Measurements from ENCODE around the gene SEC61G. TPM values are rescaled to one million over a fixed set of nuclear protein-coding genes. Genes with fewer than 3 reads are reported as not detected.

SEC61G gene
- total RNA-seq, 1 experiment from 2014 or later = 246 TPM

DNA sequence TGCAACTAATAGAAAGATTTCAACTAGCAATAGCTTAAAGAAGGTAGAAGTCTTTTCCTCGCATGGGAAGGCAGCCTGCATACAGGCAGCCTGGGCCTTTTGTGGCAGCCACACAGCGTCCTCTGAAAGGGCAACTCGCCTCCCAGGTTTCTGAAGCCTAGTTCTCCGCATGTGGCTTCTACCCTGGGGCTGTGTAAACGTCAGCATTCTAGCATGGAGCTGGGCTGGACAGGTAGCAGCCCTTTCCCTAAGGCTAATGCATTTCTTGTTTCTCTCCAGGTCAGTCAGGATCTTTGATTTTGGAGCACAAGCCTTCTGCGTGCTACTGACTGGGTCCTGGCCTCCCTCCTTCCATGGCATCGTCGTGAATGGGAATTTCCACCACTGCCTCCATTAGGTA, 23.8 kb upstream of the SEC61G start:
- no peak overlapping the region for H3K27ac Mint-ChIP-seq (ENCODE audit: low read depth, unreplicated experiment)
- CTCF ChIA-PET = interaction anchor here (0.6 to 7.9 kb wide), 4 partner anchors 9 to 472 kb away, joined by 3 to 41 read pairs (median 12); no protein-coding TSS in a partner anchor
- TF ChIP-seq, protein P1, sequence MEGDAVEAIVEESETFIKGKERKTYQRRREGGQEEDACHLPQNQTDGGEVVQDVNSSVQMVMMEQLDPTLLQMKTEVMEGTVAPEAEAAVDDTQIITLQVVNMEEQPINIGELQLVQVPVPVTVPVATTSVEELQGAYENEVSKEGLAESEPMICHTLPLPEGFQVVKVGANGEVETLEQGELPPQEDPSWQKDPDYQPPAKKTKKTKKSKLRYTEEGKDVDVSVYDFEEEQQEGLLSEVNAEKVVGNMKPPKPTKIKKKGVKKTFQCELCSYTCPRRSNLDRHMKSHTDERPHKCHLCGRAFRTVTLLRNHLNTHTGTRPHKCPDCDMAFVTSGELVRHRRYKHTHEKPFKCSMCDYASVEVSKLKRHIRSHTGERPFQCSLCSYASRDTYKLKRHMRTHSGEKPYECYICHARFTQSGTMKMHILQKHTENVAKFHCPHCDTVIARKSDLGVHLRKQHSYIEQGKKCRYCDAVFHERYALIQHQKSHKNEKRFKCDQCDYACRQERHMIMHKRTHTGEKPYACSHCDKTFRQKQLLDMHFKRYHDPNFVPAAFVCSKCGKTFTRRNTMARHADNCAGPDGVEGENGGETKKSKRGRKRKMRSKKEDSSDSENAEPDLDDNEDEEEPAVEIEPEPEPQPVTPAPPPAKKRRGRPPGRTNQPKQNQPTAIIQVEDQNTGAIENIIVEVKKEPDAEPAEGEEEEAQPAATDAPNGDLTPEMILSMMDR (IDR thresholded peaks at IDR 0.05; ENCODE audit: unreplicated experiment) = no peak
- POLR2A ChIA-PET = no interaction called here
- no TSS peak for BruUV-seq (replicated peaks)
- no peaks in the 10 kb centered on the region for H3K27me3 Mint-ChIP-seq (ENCODE audit: insufficient read depth, unreplicated experiment)
- no peak for DNase-seq (ENCODE audit: unreplicated experiment)
- no peak overlapping the region for H3K4me3 Mint-ChIP-seq (ENCODE audit: unreplicated experiment)
- H3K36me3 Mint-ChIP-seq (ENCODE audit: insufficient read depth, unreplicated experiment) = peaks cover 6% of the 10 kb centered on the region
- H3K9me3 Mint-ChIP-seq (ENCODE audit: unreplicated experiment) = no peaks in the 10 kb centered on the region
- no peaks in the 10 kb centered on the region for H3K4me1 Mint-ChIP-seq (ENCODE audit: insufficient read depth, unreplicated experiment)
- intact Hi-C loops (cut with micrococcal nuclease) = no loop called here

GRCh38 chr7:54782314-54782713, 23.3 kb upstream of the SEC61G start:
- no peak overlapping the region for H3K4me3 Mint-ChIP-seq (ENCODE audit: unreplicated experiment)
- H3K9me3 Mint-ChIP-seq (ENCODE audit: unreplicated experiment) = peaks cover 3% of the 10 kb centered on the region
- TF ChIP-seq, protein P1 (IDR thresholded peaks at IDR 0.05; ENCODE audit: unreplicated experiment) = no peak
- peaks cover 6% of the 10 kb centered on the region for H3K36me3 Mint-ChIP-seq (ENCODE audit: insufficient read depth, unreplicated experiment)
- no peaks in the 10 kb centered on the region for H3K4me1 Mint-ChIP-seq (ENCODE audit: insufficient read depth, unreplicated experiment)
- BruUV-seq (replicated peaks) = no TSS peak
- intact Hi-C loops (cut with micrococcal nuclease) = no loop called here
- H3K27ac Mint-ChIP-seq (ENCODE audit: low read depth, unreplicated experiment) = no peak overlapping the region
- CTCF ChIA-PET = interaction anchor here (0.6 to 7.9 kb wide), 4 partner anchors 8 to 473 kb away, joined by 3 to 41 read pairs (median 12); no protein-coding TSS in a partner anchor
- no peaks in the 10 kb centered on the region for H3K27me3 Mint-ChIP-seq (ENCODE audit: insufficient read depth, unreplicated experiment)
- DNase-seq (ENCODE audit: unreplicated experiment) = no peak
- POLR2A ChIA-PET = interaction anchor here (0.7 kb wide), 1 partner anchor 327 kb away, joined by 3 read pairs; no protein-coding TSS in a partner anchor

DNA sequence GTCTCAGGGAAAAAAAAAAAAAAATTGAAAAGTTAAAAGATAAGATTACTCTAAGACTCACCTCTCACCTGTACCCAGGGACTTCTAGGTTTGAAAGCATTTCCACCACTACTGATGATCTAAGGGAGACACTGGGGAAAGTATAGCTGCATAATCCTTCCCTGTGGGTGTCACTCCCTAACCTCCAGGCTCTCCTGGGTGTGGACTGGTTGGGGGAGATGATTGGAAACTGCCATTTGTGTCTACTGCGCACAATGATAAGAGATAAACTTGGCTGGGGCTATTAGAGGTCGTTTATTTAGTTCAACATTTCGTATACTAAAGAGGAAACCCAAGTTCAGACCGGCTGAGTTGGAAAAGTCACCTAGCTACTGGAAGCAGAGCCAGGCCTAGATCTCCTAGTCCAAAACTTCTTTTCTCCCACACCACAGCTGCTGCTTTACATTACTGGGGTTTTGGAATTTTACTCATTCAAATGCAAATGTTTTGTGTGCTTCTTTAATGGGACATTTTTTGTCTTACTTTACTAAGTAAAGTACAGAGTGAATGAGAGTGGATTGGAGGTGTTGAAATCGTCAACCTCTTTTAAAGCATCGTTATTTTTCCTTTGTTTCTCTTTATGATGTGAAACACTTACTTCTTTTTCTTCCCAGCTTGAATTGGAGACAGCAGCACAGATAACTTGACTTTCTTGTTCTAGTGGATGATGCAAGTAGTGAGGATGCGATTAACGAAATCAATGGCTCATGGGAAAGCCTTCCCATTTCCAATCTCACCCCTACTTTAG, 22.3 kb upstream of the SEC61G start:
- CTCF ChIA-PET = interaction anchor here (0.6 to 7.9 kb wide), 6 partner anchors 7 to 627 kb away, joined by 4 to 41 read pairs (median 7); no protein-coding TSS in a partner anchor
- Mint-ChIP-seq H3K36me3 (ENCODE audit: insufficient read depth, unreplicated experiment) (peaks cover 6% of the 10 kb centered on the region), H3K27me3 (ENCODE audit: insufficient read depth, unreplicated experiment) (no peaks in the 10 kb centered on the region), H3K4me1 (ENCODE audit: insufficient read depth, unreplicated experiment) (no peaks in the 10 kb centered on the region), H3K9me3 (ENCODE audit: unreplicated experiment) (peaks cover 13% of the 10 kb centered on the region), H3K4me3 (ENCODE audit: unreplicated experiment) (no peak overlapping the region), H3K27ac (ENCODE audit: low read depth, unreplicated experiment) (no peak overlapping the region)
- no peak for DNase-seq (ENCODE audit: unreplicated experiment)
- no TSS peak for BruUV-seq (replicated peaks)
- TF ChIP-seq, protein P1 (IDR thresholded peaks at IDR 0.05; ENCODE audit: unreplicated experiment) = no peak
- intact Hi-C loops (cut with micrococcal nuclease) = no loop called here
- POLR2A ChIA-PET = no interaction called here

- H3K36me3 Mint-ChIP-seq (ENCODE audit: insufficient read depth, unreplicated experiment) = peaks cover 6% of the 10 kb centered on the region
- no TSS peak for BruUV-seq (replicated peaks)
- TF ChIP-seq, protein P1 (IDR thresholded peaks at IDR 0.05; ENCODE audit: unreplicated experiment) = no peak
- intact Hi-C loops (cut with micrococcal nuclease) = no loop called here
- no peaks in the 10 kb centered on the region for H3K27me3 Mint-ChIP-seq (ENCODE audit: insufficient read depth, unreplicated experiment)
- no peaks in the 10 kb centered on the region for H3K4me1 Mint-ChIP-seq (ENCODE audit: insufficient read depth, unreplicated experiment)
- H3K4me3 Mint-ChIP-seq (ENCODE audit: unreplicated experiment) = no peak overlapping the region
- ChIA-PET POLR2A (interaction anchor here (0.6 to 2.6 kb wide), 2 partner anchors 239 to 1200 kb away, joined by 3 to 7 read pairs; partner anchors contain the start of gene EGFR), CTCF (interaction anchor here (1.0 to 17.2 kb wide), 5 partner anchors 17 to 475 kb away, joined by 4 to 309 read pairs (median 6); no protein-coding TSS in a partner anchor)
- no peak overlapping the region for H3K27ac Mint-ChIP-seq (ENCODE audit: low read depth, unreplicated experiment)
- H3K9me3 Mint-ChIP-seq (ENCODE audit: unreplicated experiment) = peaks cover 15% of the 10 kb centered on the region
- DNase-seq (ENCODE audit: unreplicated experiment) = no peak
These were observed 21.5 kb upstream of the SEC61G start for GRCh38 chr7:54780490-54780889.
